HCT116 (cell line): ENCODE results near the gene C1orf116. TPM values are rescaled to one million over a fixed set of nuclear protein-coding genes. Genes with fewer than 3 reads are reported as not detected.

Experiments used
- ATAC-seq: fragments of 200-7000 bp; cut with Tn5 transposase; 2 replicates; pipeline ENCODE4 v1.9.1; 2020; ENCODE audit warnings: mild to moderate bottlenecking, moderate library complexity
- BruUV-seq: library from RNA; stranded (reverse); fragments of 400-500 nt; replicated peaks from 2 replicates; lab custom pipeline; 2021; lab: Mats Ljungman, UMichigan
- CTCF ChIA-PET: fragments of 300-600 bp; sonication (Branson Sonifier 250); formaldehyde crosslinking; loops from one replicate; lab custom pipeline; 2021; ENCODE audit warnings: antibody characterized with exemption; lab: Charles Lee
- POLR2A ChIA-PET: fragments of 300-600, 350-600 bp; sonication (Branson Sonifier 250); formaldehyde crosslinking; loops from one replicate; lab custom pipeline; 2021; ENCODE audit warnings: antibody characterized with exemption; lab: Charles Lee
- RAD21 ChIA-PET, 2 experiments: fragments of 300-600 bp; sonication (Branson Sonifier 250); formaldehyde crosslinking; loops; one replicate each; lab custom pipeline; 2023; ENCODE audit warnings: low total read pairs in 2 of 2; ENCODE audit not compliant: uncharacterized antibody in 2 of 2, unreplicated experiment in 2 of 2, low non-redundant PET in 1 of 2; lab: Charles Lee
- DNase-seq: peaks from one replicate; pipeline ENCODE4 v3.0.0-alpha.2; 2010; ENCODE audit warnings: low read depth, low spot score
- H2AFZ ChIP-seq: fragments of 200-600 bp; shearing (Covaris generic), sonication (generic); 2 replicates; pipeline ENCODE4 v1.6.1; 2017; ENCODE audit warnings: low read depth, mixed run types, mixed read lengths, antibody characterized with exemption, low read length; ENCODE audit not compliant: poor library complexity, severe bottlenecking
- H3K27ac ChIP-seq: 2 replicates; pipeline ENCODE4 v1.5.1; 2012; ENCODE audit warnings: low read depth, low read length
- H3K27me3 ChIP-seq: fragments of 200-600 bp; sonication (generic); 2 replicates; pipeline ENCODE4 v1.6.1; 2016; ENCODE audit warnings: mixed run types, low read length, mixed read lengths; ENCODE audit not compliant: insufficient read depth
- H3K36me3 ChIP-seq, 2 experiments: fragments of 200-500 bp in 1 of 2; fragments of 200-600 bp in 1 of 2; sonication (Bioruptor generic) in 1 of 2; sonication (generic) in 1 of 2; 2 replicates each; pipeline versions ENCODE4 v1.5.1 to v1.6.1; 2014 to 2016; ENCODE audit warnings: low read length in 2 of 2, inconsistent platforms in 1 of 2, mixed read lengths in 1 of 2, mixed run types in 1 of 2; ENCODE audit not compliant: insufficient read depth in 2 of 2, control insufficient read depth in 1 of 2
- H3K4me1 ChIP-seq, 2 experiments: fragments of 200-600 bp in 1 of 2; sonication (generic) in 1 of 2; 2 replicates each; pipeline versions ENCODE4 v1.5.1 to v1.6.1; 2012 to 2017; ENCODE audit warnings: low read length in 2 of 2, inconsistent platforms in 1 of 2, mild to moderate bottlenecking in 1 of 2, mixed read lengths in 1 of 2, mixed run types in 1 of 2, moderate library complexity in 1 of 2; ENCODE audit not compliant: insufficient read depth in 2 of 2, control insufficient read depth in 1 of 2
- H3K4me2 ChIP-seq: fragments of 200-600 bp; sonication (generic); 2 replicates; pipeline ENCODE4 v1.6.1; 2017; ENCODE audit warnings: mixed run types, low read length, mixed read lengths
- H3K4me3 ChIP-seq, 2 experiments: fragments of 200-600 bp in 1 of 2; sonication (generic) in 1 of 2; replicated peaks in 1 of 2; 2 replicates each; pipeline ENCODE4 v1.5.1; 2011 to 2016; ENCODE audit warnings: low read length in 2 of 2, control low read depth in 1 of 2, low read depth in 1 of 2, mild to moderate bottlenecking in 1 of 2, mixed read lengths in 1 of 2, mixed run types in 1 of 2
- H3K79me2 ChIP-seq: fragments of 200-600 bp; sonication (generic); 2 replicates; pipeline ENCODE4 v1.6.1; 2017; ENCODE audit warnings: mild to moderate bottlenecking, mixed run types, low read length, moderate library complexity, mixed read lengths; ENCODE audit not compliant: insufficient read depth
- H3K9ac ChIP-seq: fragments of 200-600 bp; sonication (generic); 2 replicates; pipeline ENCODE4 v1.6.1; 2016; ENCODE audit warnings: low read length, mixed read lengths
- H3K9me2 ChIP-seq: fragments of 200-600 bp; sonication (generic), shearing (Covaris generic); 2 replicates; pipeline ENCODE4 v1.6.1; 2017; ENCODE audit warnings: mixed run types, mild to moderate bottlenecking, moderate library complexity; ENCODE audit not compliant: insufficient read depth
- H3K9me3 ChIP-seq, 2 experiments: fragments of 200-500 bp in 1 of 2; fragments of 200-600 bp in 1 of 2; sonication (Bioruptor generic) in 1 of 2; sonication (generic) in 1 of 2; 2 replicates each; pipeline ENCODE4 v1.6.1; 2014 to 2017; ENCODE audit warnings: low read length in 2 of 2, mixed read lengths in 2 of 2, inconsistent platforms in 1 of 2, low read depth in 1 of 2, mild to moderate bottlenecking in 1 of 2, mixed run types in 1 of 2, moderate library complexity in 1 of 2; ENCODE audit not compliant: control insufficient read depth in 1 of 2, insufficient read depth in 1 of 2
- H4K20me1 ChIP-seq: fragments of 200-600 bp; sonication (generic), shearing (Covaris generic); 2 replicates; pipeline ENCODE4 v1.6.1; 2017; ENCODE audit warnings: mixed run types, mild to moderate bottlenecking, moderate library complexity; ENCODE audit not compliant: insufficient read depth
- EGR1 ChIP-seq: IDR thresholded peaks from 2 replicates; pipeline ENCODE4 v1.6.1; 2012; ENCODE audit warnings: low read depth
- EZH2phosphoT487 ChIP-seq: fragments of 200-600 bp; IDR thresholded peaks from 2 replicates; pipeline ENCODE4 v1.6.1; 2018; ENCODE audit warnings: antibody characterized with exemption, borderline replicate concordance
- FOSL1 ChIP-seq: IDR thresholded peaks from 2 replicates; pipeline ENCODE4 v1.6.1; 2012; ENCODE audit warnings: low read depth
- POLR2AphosphoS5 ChIP-seq: IDR thresholded peaks from 2 replicates; pipeline ENCODE4 v1.6.1; 2011; ENCODE audit warnings: mild to moderate bottlenecking, low read depth, low read length, moderate library complexity
- SIN3A ChIP-seq: IDR thresholded peaks from 2 replicates; pipeline ENCODE4 v1.6.1; 2012; ENCODE audit warnings: low read depth
- SP1 ChIP-seq: IDR thresholded peaks from 2 replicates; pipeline ENCODE4 v1.6.1; 2012; ENCODE audit warnings: low read depth
- SRF ChIP-seq: IDR thresholded peaks from 2 replicates; pipeline ENCODE4 v1.6.1; 2012; ENCODE audit warnings: low read depth
- TCF7L2 ChIP-seq: IDR thresholded peaks from 2 replicates; pipeline ENCODE4 v1.7.0; 2011; ENCODE audit warnings: borderline replicate concordance, inconsistent platforms; ENCODE audit not compliant: insufficient read depth, insufficient read length; ENCODE audit errors: extremely low read depth
- ZNF274 ChIP-seq: fragments of 200-500 bp; sonication (Bioruptor generic); IDR thresholded peaks from 2 replicates; pipeline ENCODE4 v1.6.1; 2014; ENCODE audit warnings: mild to moderate bottlenecking, low read depth, low read length, inconsistent platforms
- intact Hi-C: fragments of 100-400 bp; cut with micrococcal nuclease; formaldehyde crosslinking; loops from 2 replicates; pipeline ENCODE4 v1.10.0; 2022
- total RNA-seq: library from RNA; stranded (reverse); gene quantifications from one replicate; pipeline ENCODE4 v1.2.1, GENCODE V29; 2021; ENCODE audit not compliant: unreplicated experiment
- TF ChIP-seq, protein P1 (sequence below): IDR thresholded peaks from 2 replicates; pipeline ENCODE4 v1.6.1; 2011; ENCODE audit warnings: mild to moderate bottlenecking, low read length, moderate library complexity; ENCODE audit not compliant: insufficient replicate concordance; ENCODE audit errors: extremely low read depth
- TF ChIP-seq, protein P2 (sequence below): IDR thresholded peaks from 2 replicates; pipeline ENCODE4 v1.6.1; 2012

Gene C1orf116
- total RNA-seq, 1 experiment from 2014 or later = 3.6 TPM

DNA sequence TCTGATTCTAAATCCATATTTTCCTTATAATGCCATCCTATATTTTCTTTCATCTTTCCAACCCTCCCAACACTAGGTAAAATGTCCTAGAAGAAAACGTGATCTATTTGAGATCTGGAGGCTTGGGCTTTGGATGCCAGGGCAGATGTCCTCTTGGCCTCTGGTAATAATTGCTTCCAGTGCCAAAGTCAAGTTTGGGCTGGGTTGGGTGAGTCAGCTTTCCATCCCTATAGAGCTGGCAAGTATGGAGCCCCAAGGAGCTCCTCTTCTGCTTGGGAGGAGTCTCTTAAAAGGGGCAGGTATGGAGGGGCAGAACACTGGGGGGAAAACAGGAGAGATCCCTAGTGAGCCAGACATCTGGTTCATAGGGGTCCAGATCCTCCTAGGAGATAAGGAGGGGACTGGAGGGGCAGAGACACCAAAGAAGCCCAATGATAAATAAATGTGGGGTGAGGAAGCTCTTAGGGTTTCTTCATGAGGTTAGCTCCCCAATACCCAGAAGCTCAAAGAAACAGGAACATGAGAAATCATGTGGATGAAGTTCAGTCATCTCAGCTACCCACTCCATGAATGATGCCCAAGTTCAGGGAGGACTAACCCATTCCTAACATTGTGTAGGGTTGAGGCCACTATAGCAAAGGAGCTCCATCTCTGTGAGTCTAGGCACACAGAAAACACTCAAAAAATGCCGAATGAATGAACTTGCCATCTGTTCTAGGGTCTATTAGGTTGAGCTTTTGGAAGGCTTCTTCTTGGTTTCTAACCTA lies 3.5 kb downstream of the C1orf116 start:
- Histone ChIP-seq H2AFZ (no peak overlapping the region), H3K9ac (no peak overlapping the region), H3K79me2 (peaks cover 3% of the 10 kb centered on the region; the same call in 1 of the 2 replicates), H3K9me3 (no peaks in the 10 kb centered on the region), H3K36me3 (no peaks in the 10 kb centered on the region), H3K9me2 (no peaks in the 10 kb centered on the region), H3K27me3 (no peaks in the 10 kb centered on the region), H4K20me1 (no peaks in the 10 kb centered on the region), H3K4me1 (peaks cover 50 to 100% of the 10 kb centered on the region in 2 experiments), H3K4me2 (peak overlapping the region; percentile 68), H3K27ac (no peak overlapping the region), H3K4me3 (no peak overlapping the region)
- TF ChIP-seq SP1 (no peak), POLR2AphosphoS5 (no peak), EGR1 (no peak), SIN3A (no peak), ZNF274 (no peak), EZH2phosphoT487 (no peak), FOSL1 (no peak), SRF (no peak), TCF7L2 (no peak)
- TF ChIP-seq, protein P1, sequence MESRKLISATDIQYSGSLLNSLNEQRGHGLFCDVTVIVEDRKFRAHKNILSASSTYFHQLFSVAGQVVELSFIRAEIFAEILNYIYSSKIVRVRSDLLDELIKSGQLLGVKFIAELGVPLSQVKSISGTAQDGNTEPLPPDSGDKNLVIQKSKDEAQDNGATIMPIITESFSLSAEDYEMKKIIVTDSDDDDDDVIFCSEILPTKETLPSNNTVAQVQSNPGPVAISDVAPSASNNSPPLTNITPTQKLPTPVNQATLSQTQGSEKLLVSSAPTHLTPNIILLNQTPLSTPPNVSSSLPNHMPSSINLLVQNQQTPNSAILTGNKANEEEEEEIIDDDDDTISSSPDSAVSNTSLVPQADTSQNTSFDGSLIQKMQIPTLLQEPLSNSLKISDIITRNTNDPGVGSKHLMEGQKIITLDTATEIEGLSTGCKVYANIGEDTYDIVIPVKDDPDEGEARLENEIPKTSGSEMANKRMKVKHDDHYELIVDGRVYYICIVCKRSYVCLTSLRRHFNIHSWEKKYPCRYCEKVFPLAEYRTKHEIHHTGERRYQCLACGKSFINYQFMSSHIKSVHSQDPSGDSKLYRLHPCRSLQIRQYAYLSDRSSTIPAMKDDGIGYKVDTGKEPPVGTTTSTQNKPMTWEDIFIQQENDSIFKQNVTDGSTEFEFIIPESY = no peak
- TF ChIP-seq, protein P2, sequence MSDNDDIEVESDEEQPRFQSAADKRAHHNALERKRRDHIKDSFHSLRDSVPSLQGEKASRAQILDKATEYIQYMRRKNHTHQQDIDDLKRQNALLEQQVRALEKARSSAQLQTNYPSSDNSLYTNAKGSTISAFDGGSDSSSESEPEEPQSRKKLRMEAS = no peak
- ChIA-PET POLR2A (interaction anchor here (1.3 to 1.5 kb wide), 2 partner anchors 21 to 24 kb away, joined by 3 to 5 read pairs; partner anchors contain the start of gene PFKFB2), RAD21 (no interaction called here), CTCF (no interaction called here)
- intact Hi-C loops = no loop called here
- no peak for ATAC-seq
- no TSS peak for BruUV-seq
- no peak for DNase-seq
